Aorta (tissue), 5 donors: ENCODE data around the gene RAB6A. TPM values are rescaled to one million over a fixed set of nuclear protein-coding genes. Genes with fewer than 3 reads are reported as not detected.
"Not testable (repeated sequence)": the region's sequence is repeated elsewhere in the genome, so short reads cannot be mapped to it uniquely, and the experiment has no call there.

Source experiments
- ATAC-seq: fragments of 200-7000 bp; cut with Tn5 transposase; one replicate; pipeline ENCODE4 v1.9.1; 2022; ENCODE audit warnings: moderate library complexity; ENCODE audit not compliant: low FRiP score
- DNase-seq, 2 donors: peaks; one replicate each; pipeline ENCODE4 v3.0.0-alpha.2; 2020
- H3K27ac ChIP-seq, 2 donors: one replicate each; pipeline ENCODE4 v1.5.1; 2013; ENCODE audit warnings: low read length in 2 of 2, mild to moderate bottlenecking in 2 of 2, moderate library complexity in 2 of 2, control low read depth in 1 of 2, inconsistent platforms in 1 of 2, low read depth in 1 of 2
- H3K27me3 ChIP-seq, 2 donors: one replicate each; pipeline ENCODE4 v1.6.1; 2013; ENCODE audit warnings: control low read depth in 1 of 2, low read length in 1 of 2, mild to moderate bottlenecking in 1 of 2, moderate library complexity in 1 of 2; ENCODE audit not compliant: insufficient read depth in 2 of 2, control insufficient read depth in 1 of 2
- H3K36me3 ChIP-seq, 2 donors: one replicate each; pipeline ENCODE4 v1.6.1; 2013; ENCODE audit warnings: control low read depth in 1 of 2, low read length in 1 of 2, mild to moderate bottlenecking in 1 of 2; ENCODE audit not compliant: insufficient read depth in 2 of 2, control insufficient read depth in 1 of 2
- H3K4me1 ChIP-seq, 2 donors: one replicate each; pipeline ENCODE4 v1.6.1; 2013; ENCODE audit warnings: low read length in 2 of 2, control low read depth in 1 of 2, mild to moderate bottlenecking in 1 of 2, moderate library complexity in 1 of 2; ENCODE audit not compliant: insufficient read depth in 2 of 2, control insufficient read depth in 1 of 2
- H3K4me3 ChIP-seq, 2 donors: one replicate each; pipeline ENCODE4 v1.5.1; 2013; ENCODE audit warnings: low read length in 2 of 2, control low read depth in 1 of 2, mild to moderate bottlenecking in 1 of 2
- H3K9me3 ChIP-seq: one replicate; pipeline ENCODE4 v1.6.1; 2013; ENCODE audit warnings: mild to moderate bottlenecking, low read length; ENCODE audit not compliant: control insufficient read depth
- WGBS, 2 donors: extraction: QIAGEN DNeasy Blood & Tissue Kit; methylation state at CpG; one replicate each; pipeline ENCODE4 v1.1.7; 2013; 5-methylcytosine and 5-hydroxymethylcytosine counted together
- intact Hi-C, 2 donors: fragments of 100-400 bp; cut with DNase I; formaldehyde crosslinking; loops; one replicate each; pipeline versions ENCODE4 v1.14.2 to v1.15.0; 2022
- polyA plus RNA-seq, 2 donors: library from polyadenylated mRNA; stranded (reverse); fragments of 200-250 nt; gene quantifications; one replicate each; pipeline ENCODE4 v1.2.3, GENCODE V29; 2013
- total RNA-seq, 2 donors: library from RNA; stranded (reverse); fragmentation: NEBNext Ultra II Directional; extraction: Animal tissue kit (Norgen Biotek cat#: 25700); gene quantifications; one replicate each; pipeline ENCODE4 v1.2.1, GENCODE V29; 2021
- donor health status: healthy with polysubstance abuse.
- donor health status: Bipolar disorder and iron deficiency.
- donor health status: DM: no; HTN: no; CAD: no.
- donor health status: DM: no; HTN: no; CAD: no.
- donor health status: DM: yes; HTN: yes; CAD: no.

The RAB6A gene
- total and polyA plus RNA-seq, 4 donors: 72.1 to 158 (median 146) TPM

DNA sequence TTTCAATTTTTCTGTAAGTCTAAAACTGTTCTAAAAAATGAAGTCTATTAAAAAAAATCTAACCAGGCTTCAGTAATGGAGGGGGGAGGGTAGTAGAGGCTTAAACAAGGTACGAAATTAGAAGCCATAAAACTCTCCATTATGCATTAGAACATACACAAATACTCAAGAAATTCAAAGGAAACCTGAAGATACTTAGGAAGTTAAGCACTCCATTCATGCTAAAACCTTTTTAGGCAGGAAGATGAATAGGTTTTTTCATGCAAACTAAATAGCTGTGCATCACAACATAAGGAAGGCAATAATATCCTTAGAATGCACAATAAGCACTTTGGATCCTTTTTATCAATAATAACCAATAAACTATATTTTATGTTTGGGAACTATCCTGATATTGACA, 2.4 kb downstream of the RAB6A start:
- no peak for ATAC-seq
- no peaks in the 10 kb centered on the region for H3K4me1 ChIP-seq
- H3K36me3 ChIP-seq: no peaks in the 10 kb centered on the region
- no peak for DNase-seq
- no peak overlapping the region for H3K27ac ChIP-seq
- no peaks in the 10 kb centered on the region for H3K9me3 ChIP-seq
- no peak overlapping the region for H3K4me3 ChIP-seq
- H3K27me3 ChIP-seq: no peaks in the 10 kb centered on the region
- intact Hi-C loops: no loop called here
- WGBS, 2 donors: 29 to 36% methylated on average over 1 of the region's 1 CpG

DNA sequence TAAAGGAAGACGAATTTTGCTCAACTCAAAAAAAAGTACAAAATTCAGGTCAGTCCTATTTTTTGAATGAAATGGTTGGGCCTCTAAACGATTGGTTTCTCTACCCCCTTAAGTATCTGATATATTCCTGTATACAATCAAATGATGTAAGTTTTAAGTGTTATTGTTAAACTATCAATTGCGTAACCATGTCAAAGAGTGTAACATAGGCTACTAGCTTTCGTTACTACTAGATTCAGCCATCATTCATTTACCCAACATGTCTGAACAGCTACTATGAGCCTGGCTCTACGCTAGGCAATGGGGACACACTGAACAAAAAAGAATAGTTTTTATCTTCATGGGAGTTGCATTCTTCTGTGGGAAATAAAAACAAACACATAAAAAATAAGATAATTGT, 3.3 kb downstream of the RAB6A start:
- intact Hi-C loops: no loop called here
- WGBS, 2 donors: 88 to 89% methylated on average over 5 of the region's 5 CpGs
- no peaks in the 10 kb centered on the region for H3K27me3 ChIP-seq
- H3K9me3 ChIP-seq: no peaks in the 10 kb centered on the region
- DNase-seq: no peak
- H3K27ac ChIP-seq: no peak overlapping the region
- no peak for ATAC-seq
- H3K4me1 ChIP-seq: no peaks in the 10 kb centered on the region
- H3K36me3 ChIP-seq: no peaks in the 10 kb centered on the region
- no peak overlapping the region for H3K4me3 ChIP-seq

DNA sequence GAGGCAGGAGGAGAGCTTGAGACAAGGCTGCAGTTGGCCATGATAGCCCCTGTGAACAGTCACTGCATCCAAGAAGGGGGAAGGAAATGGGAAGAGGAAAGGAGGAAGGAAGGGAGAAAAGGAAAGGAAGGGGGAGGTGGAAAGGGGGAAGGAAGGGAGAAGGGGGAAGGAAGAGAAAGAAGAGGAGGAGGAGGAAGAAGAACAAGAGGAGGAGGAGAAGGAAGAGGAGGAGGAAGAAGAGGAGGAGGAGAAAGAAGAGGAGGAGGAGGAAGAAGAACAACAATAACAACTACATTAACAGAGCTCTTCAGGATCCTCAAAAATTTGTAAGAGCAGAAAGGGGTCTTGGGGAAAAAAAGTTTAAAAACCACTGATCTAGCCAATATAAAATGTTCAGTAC, 5.2 kb downstream of the RAB6A start:
- intact Hi-C loops: no loop called here
- Histone ChIP-seq H3K9me3 (no peaks in the 10 kb centered on the region), H3K4me1 (peaks cover 2 to 3% of the 10 kb centered on the region in 2 donors), H3K27me3 (no peaks in the 10 kb centered on the region), H3K36me3 (no peaks in the 10 kb centered on the region), H3K27ac (no peak overlapping the region), H3K4me3 (no peak overlapping the region)
- no peak for DNase-seq
- ATAC-seq: no peak

DNA sequence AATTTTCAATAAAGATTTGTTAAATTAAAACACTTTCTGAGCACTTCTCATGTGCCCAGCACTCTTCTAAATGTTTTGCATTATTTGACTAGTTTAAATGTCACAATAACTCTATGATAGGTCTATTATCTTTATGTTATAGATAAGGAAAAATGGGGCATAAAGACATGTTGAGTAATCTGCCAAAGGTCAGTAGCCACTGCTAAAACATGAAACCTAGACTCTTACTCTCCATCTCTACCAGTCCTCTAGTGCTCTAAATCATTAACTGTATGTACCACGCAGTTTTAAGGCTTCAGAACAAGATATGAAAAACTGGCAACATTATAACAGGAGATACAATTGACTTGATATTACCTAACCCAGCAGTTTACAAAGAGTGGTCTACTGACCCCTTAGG, 6.9 kb downstream of the RAB6A start:
- H3K9me3 ChIP-seq: no peaks in the 10 kb centered on the region
- no peaks in the 10 kb centered on the region for H3K36me3 ChIP-seq
- no peak overlapping the region for H3K27ac ChIP-seq
- H3K4me3 ChIP-seq: no peak overlapping the region
- H3K4me1 ChIP-seq: peaks cover 2 to 3% of the 10 kb centered on the region in 2 donors
- DNase-seq (no peak), ATAC-seq (no peak)
- intact Hi-C loops: no loop called here
- H3K27me3 ChIP-seq: no peaks in the 10 kb centered on the region
- WGBS, 2 donors: 84 to 88% methylated on average over 1 of the region's 1 CpG

- no peaks in the 10 kb centered on the region for H3K9me3 ChIP-seq
- ATAC-seq (no peak), DNase-seq (no peak)
- H3K4me1 ChIP-seq: peaks cover 2 to 3% of the 10 kb centered on the region in 2 donors
- WGBS, 2 donors: 53 to 55% methylated on average over 7 of the region's 7 CpGs
- H3K27ac ChIP-seq: no peak overlapping the region
- intact Hi-C loops: no loop called here
- no peaks in the 10 kb centered on the region for H3K36me3 ChIP-seq
- no peaks in the 10 kb centered on the region for H3K27me3 ChIP-seq
- no peak overlapping the region for H3K4me3 ChIP-seq
Measured at GRCh38 chr11:73752903-73753302, 8.0 kb downstream of the RAB6A start.

- H3K27ac ChIP-seq: no peak overlapping the region
- H3K36me3 ChIP-seq: no peaks in the 10 kb centered on the region
- no peak overlapping the region for H3K4me3 ChIP-seq
- no peak for DNase-seq
- H3K27me3 ChIP-seq: no peaks in the 10 kb centered on the region
- ATAC-seq: no peak
- H3K9me3 ChIP-seq: no peaks in the 10 kb centered on the region
- peaks cover 2 to 3% of the 10 kb centered on the region in 2 donors for H3K4me1 ChIP-seq
- 81 to 84% methylated on average over 14 of the region's 14 CpGs for WGBS, 2 donors
- intact Hi-C loops: no loop called here
Measured at GRCh38 chr11:73752216-73752867, 8.5 kb downstream of the RAB6A start.

DNA sequence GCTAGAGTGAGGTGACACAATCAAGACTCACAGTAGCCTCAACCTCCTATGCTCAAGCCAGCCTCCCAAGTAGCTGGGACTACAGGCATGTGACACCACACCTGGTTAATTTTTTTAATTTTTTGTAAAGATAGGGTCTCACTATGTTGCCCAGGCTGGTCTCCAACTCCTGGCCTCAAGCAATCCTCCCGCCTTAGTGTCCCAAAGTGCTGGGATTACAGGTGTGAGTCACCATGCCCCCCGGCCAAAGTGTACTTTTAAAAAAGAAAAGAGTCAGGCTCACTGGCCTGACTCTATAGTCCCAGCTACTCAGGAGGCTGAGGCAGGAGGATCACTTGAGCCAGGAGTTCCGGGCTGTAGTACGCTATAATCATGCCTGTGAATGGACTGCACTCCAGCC, 10.0 kb downstream of the RAB6A start:
- H3K27ac ChIP-seq, H3K27me3 ChIP-seq, H3K9me3 ChIP-seq, ATAC-seq, H3K36me3 ChIP-seq, intact Hi-C loops, DNase-seq, H3K4me3 ChIP-seq, H3K4me1 ChIP-seq: not testable (repeated sequence)
- WGBS, 2 donors: 92 to 97% methylated on average over 4 of the region's 4 CpGs

DNA sequence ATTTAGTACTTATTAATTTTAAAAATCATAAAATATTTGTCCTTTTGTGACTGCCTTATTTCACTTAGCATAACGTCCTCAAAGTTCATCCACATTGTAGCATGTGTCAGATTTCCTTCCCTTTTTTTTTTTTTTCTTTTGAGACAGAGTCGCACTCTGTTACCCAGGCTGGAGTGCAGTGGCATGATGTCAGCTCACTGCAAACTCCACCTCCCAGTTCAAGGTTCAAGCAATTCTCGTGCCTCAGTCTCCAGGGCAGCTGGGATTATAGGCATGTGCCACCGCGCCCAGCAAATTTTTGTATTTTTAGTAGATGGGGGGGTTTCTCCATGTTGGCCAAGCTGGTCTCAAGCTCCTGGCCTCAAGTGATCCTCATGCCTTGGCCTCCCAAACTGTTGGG, 10.6 kb downstream of the RAB6A start:
- Histone ChIP-seq H3K9me3 (no peaks in the 10 kb centered on the region), H3K36me3 (no peaks in the 10 kb centered on the region), H3K27me3 (no peaks in the 10 kb centered on the region), H3K4me1 (peaks cover 2 to 3% of the 10 kb centered on the region in 2 donors), H3K4me3 (no peak overlapping the region), H3K27ac (no peak overlapping the region)
- DNase-seq (no peak), ATAC-seq (no peak)
- intact Hi-C loops: no loop called here
- WGBS, 2 donors: 51 to 55% methylated on average over 5 of the region's 5 CpGs

GRCh38 chr11:73749118-73749517, 11.8 kb downstream of the RAB6A start:
- ATAC-seq (no peak), DNase-seq (no peak)
- intact Hi-C loops: no loop called here
- Histone ChIP-seq H3K4me3 (no peak overlapping the region), H3K36me3 (no peaks in the 10 kb centered on the region), H3K9me3 (no peaks in the 10 kb centered on the region), H3K27me3 (no peaks in the 10 kb centered on the region), H3K27ac (no peak overlapping the region), H3K4me1 (peaks cover 2 to 3% of the 10 kb centered on the region in 2 donors)
- 88 to 91% methylated on average over 7 of the region's 7 CpGs for WGBS, 2 donors
